RWPE2 (cell line): ENCODE data around the gene RNF19B.

ENCODE experiments used
- ATAC-seq: fragments of 200-7000 bp; cut with Tn5 transposase; 3 replicates; pipeline ENCODE4 v1.9.1; 2021; ENCODE audit warnings: low read depth
- DNase-seq: peaks from one replicate; pipeline ENCODE4 v3.0.0-alpha.2; 2020; ENCODE audit warnings: low spot score
- H3K27ac ChIP-seq: fragments of 450-650 bp; 2 replicates; pipeline ENCODE4 v1.5.1; 2017; ENCODE audit warnings: mild to moderate bottlenecking; ENCODE audit not compliant: poor library complexity, severe bottlenecking
- H3K27me3 ChIP-seq: fragments of 250-450 bp; sonication (Bioruptor Pico); 2 replicates; pipeline ENCODE4 v1.5.1; 2021; ENCODE audit warnings: mild to moderate bottlenecking, moderate library complexity; ENCODE audit not compliant: insufficient read depth, poor library complexity, severe bottlenecking
- H3K36me3 ChIP-seq: fragments of 250-450 bp; sonication (Bioruptor Pico); 2 replicates; pipeline ENCODE4 v1.5.1; 2020; ENCODE audit warnings: low read depth, mild to moderate bottlenecking, moderate library complexity
- H3K4me1 ChIP-seq: fragments of 250-450 bp; sonication (Bioruptor Pico); 2 replicates; pipeline ENCODE4 v1.5.1; 2021; ENCODE audit warnings: mild to moderate bottlenecking, moderate library complexity; ENCODE audit not compliant: insufficient read depth, poor library complexity, severe bottlenecking
- H3K4me3 ChIP-seq: fragments of 250-450 bp; sonication (Bioruptor Pico); 2 replicates; pipeline ENCODE4 v1.5.1; 2021; ENCODE audit warnings: mild to moderate bottlenecking, moderate library complexity; ENCODE audit not compliant: severe bottlenecking
- H3K9me3 ChIP-seq: fragments of 250-450 bp; sonication (Bioruptor Pico); 2 replicates; pipeline ENCODE4 v1.5.1; 2021; ENCODE audit warnings: mild to moderate bottlenecking, moderate library complexity; ENCODE audit not compliant: severe bottlenecking
- TF ChIP-seq, protein P1 (sequence below): fragments of 450-650 bp; IDR thresholded peaks from one replicate; pipeline ENCODE4 v1.5.1; 2017; ENCODE audit warnings: mild to moderate bottlenecking, moderate library complexity; ENCODE audit not compliant: poor library complexity, severe bottlenecking

RNF19B gene

DNA sequence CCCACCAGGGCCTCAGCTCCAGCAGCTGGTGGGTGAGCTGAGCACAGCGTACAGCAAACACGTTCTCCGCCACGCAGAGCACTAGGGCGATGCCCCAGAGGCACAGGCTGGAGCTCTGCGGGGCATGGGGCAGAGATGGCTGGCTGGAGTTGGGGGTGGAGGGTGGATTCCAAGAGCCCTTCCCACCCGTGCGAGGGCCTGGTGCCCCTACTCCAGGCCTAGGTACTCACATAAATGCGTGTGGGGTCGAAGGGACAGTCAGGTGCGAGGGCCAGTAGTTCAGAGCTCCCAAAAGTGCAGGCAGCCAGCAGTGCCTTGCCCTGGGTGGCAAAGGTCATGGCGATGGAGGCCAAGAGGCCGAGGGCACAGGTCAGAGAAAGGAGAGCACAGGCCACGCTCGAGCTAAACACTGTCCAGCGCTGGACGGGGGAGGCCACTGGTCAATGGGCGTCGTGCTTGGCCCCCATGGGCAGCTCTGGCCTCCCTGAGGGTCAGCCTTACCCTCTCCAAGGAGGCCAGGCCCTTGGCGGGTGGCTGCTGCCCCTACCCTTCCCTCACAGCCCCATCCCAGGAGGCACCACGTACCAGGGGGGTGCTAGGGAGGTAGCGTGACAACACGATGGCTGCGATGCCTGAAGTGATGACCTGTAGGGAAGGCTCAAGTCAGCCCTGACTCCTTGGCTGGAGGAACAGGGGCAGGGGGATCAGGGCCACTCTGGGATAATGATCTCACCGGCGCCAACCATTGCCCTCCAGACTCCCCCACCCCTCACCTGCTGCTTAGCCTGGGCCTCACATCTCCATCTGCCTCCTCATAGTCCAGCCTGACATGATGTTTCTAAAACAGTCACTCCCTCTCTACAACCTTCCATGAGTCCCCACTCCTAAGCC is 69.0 kb downstream of the RNF19B start:
- TF ChIP-seq, protein P1, sequence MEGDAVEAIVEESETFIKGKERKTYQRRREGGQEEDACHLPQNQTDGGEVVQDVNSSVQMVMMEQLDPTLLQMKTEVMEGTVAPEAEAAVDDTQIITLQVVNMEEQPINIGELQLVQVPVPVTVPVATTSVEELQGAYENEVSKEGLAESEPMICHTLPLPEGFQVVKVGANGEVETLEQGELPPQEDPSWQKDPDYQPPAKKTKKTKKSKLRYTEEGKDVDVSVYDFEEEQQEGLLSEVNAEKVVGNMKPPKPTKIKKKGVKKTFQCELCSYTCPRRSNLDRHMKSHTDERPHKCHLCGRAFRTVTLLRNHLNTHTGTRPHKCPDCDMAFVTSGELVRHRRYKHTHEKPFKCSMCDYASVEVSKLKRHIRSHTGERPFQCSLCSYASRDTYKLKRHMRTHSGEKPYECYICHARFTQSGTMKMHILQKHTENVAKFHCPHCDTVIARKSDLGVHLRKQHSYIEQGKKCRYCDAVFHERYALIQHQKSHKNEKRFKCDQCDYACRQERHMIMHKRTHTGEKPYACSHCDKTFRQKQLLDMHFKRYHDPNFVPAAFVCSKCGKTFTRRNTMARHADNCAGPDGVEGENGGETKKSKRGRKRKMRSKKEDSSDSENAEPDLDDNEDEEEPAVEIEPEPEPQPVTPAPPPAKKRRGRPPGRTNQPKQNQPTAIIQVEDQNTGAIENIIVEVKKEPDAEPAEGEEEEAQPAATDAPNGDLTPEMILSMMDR = no peak
- Histone ChIP-seq H3K36me3 (no peaks in the 10 kb centered on the region), H3K9me3 (no peaks in the 10 kb centered on the region), H3K4me3 (no peak overlapping the region), H3K4me1 (no peaks in the 10 kb centered on the region), H3K27ac (no peak overlapping the region), H3K27me3 (no peaks in the 10 kb centered on the region)
- ATAC-seq (no peak), DNase-seq (no peak)

DNA sequence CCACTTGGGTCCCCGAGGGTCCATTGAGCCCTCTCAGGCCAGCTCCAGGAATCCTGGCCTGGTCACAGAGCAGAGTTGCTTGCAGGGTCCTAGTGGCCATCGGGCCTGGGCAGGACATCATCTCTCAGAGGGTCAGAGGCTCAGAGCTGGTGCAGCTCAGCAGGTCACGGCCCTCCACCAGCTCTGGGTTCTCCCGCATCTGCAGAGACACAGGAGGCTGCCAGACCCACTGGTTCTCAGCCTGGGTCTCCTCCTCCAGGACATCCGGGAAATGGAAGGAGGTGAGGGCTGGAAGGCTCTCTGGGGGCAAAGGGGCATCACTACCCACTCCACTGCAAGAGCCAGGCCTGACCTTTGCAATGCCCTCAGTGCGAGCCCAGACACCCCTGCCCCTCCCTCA is 69.9 kb downstream of the RNF19B start:
- DNase-seq (no peak), ATAC-seq (no peak)
- Histone ChIP-seq H3K4me1 (no peaks in the 10 kb centered on the region), H3K36me3 (no peaks in the 10 kb centered on the region), H3K4me3 (no peak overlapping the region), H3K9me3 (no peaks in the 10 kb centered on the region), H3K27ac (no peak overlapping the region), H3K27me3 (no peaks in the 10 kb centered on the region)
- TF ChIP-seq, protein P1 = no peak

DNA sequence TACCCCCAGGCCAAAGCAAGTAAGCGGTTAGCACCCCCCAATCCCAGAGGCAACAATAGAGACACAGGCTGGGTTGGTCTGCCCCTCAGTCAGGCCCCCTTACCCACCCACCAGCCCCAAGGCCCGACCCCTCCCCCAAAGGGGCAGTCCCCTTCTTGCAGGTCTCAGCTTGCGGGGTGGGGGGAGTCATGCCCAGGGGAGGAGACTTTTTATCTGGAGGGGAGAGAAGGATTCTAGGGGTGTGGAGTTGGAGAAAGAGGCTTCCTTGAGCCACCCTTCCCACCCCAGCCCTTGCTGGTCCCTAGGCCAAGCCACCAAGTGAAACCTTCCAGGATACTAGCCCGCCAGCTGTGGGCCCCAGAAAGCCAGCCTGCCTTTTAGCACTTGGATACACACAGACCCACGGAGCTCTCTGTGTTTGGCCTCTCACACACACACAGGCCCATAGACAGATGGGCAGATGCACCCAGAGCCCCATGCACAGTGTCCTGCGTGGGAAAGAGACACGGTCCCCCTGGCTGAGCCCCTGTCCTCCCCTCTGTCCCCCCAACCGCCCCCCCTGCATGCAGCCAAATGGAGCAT is 70.5 kb downstream of the RNF19B start:
- H3K36me3 ChIP-seq = no peaks in the 10 kb centered on the region
- ATAC-seq (no peak), DNase-seq (no peak)
- H3K9me3 ChIP-seq = no peaks in the 10 kb centered on the region
- no peak overlapping the region for H3K4me3 ChIP-seq
- TF ChIP-seq, protein P1 = no peak
- no peaks in the 10 kb centered on the region for H3K4me1 ChIP-seq
- H3K27ac ChIP-seq = no peak overlapping the region
- H3K27me3 ChIP-seq = no peaks in the 10 kb centered on the region

DNA sequence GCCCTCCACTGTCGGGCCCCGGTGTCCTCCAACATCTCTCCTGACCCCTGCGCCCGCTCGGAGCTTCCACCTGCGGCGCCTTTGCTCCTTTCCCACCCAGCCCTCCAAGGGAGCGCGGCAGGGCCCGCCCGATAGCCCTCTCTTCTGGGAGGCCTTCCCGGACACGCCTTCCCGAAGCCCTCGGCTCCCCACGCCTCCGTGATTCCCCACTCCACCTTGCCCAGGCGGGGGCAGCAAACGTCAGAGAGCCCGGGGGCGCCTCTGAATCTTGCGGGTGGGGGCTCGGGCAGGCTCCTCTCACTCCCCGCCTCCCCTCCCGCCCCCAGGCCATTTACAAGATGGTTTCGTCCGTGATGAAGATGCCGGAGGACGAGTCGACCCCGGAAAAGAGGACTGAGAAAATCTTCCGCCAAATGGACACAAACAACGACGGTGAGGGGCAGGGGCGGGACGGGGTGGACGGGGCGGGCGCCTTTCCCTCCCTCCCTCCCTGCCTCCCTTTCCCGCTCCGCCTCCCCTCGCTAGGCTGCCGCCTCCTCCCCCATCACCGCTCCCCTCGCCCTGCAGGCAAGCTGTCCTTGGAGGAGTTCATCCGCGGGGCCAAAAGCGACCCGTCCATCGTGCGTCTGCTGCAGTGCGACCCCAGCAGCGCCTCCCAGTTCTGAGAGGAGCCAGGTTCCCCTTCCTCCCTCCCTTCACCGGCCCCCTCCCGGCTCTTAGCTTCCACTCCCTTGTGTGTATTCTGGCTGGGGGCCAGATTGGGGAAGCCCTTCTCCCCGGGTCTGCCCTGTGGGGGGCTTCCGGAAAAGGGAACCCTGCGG is 71.2 kb downstream of the RNF19B start:
- Histone ChIP-seq H3K9me3 (no peaks in the 10 kb centered on the region), H3K27me3 (no peaks in the 10 kb centered on the region), H3K27ac (no peak overlapping the region), H3K36me3 (no peaks in the 10 kb centered on the region), H3K4me1 (no peaks in the 10 kb centered on the region), H3K4me3 (peak overlapping the region; percentile 21)
- TF ChIP-seq, protein P1 = peak; percentile 58
- peak; percentile 50 for ATAC-seq
- no peak for DNase-seq
